K562 (cell line): Measurements from ENCODE around the gene ACAT2. TPM values are rescaled to one million over a fixed set of nuclear protein-coding genes. Genes with fewer than 3 reads are reported as not detected.

Experiments
- ATAC-seq: fragments of 200-7000 bp; cut with Tn5 transposase; 3 replicates; pipeline ENCODE4 v1.9.1; 2020; ENCODE audit warnings: moderate library complexity
- BruUV-seq: library from RNA; stranded (reverse); fragments of 400-500 nt; replicated peaks from 2 replicates; lab custom pipeline; 2021; lab: Mats Ljungman, UMichigan
- CTCF ChIA-PET: fragments of 300-600 bp; formaldehyde crosslinking; extraction: SDS; loops from one replicate; lab custom pipeline; 2021; ENCODE audit warnings: low intra/inter-chr PET ratio; lab: Yijun Ruan, JAX
- POLR2A ChIA-PET: fragments of 300-600, 350-650 bp; sonication (Branson Sonifier 250); formaldehyde crosslinking; extraction: SDS; loops from one replicate; lab custom pipeline; 2021; ENCODE audit warnings: antibody characterized with exemption, inconsistent platforms; lab: Yijun Ruan, JAX
- DNase-seq, 4 experiments: peaks; one replicate each; pipeline versions ENCODE4 v3.0.0 to v3.0.0-alpha.2; 2011 to 2018; ENCODE audit warnings: low spot score in 3 of 4, mixed read lengths in 3 of 4; ENCODE audit errors: extremely low read depth in 1 of 4
- FAIRE-seq: peaks from 2 replicates; lab custom pipeline; 2011; peaks lifted over from hg19 to GRCh38; lab: Jason Lieb, UNC
- H2AFZ ChIP-seq: 2 replicates; pipeline ENCODE4 v1.6.0; 2011; ENCODE audit warnings: low read depth, low read length, control low read depth, inconsistent platforms
- H3K27ac ChIP-seq: fragments of 200-600 bp; 3 replicates; pipeline ENCODE4 v1.8.0; 2011; ENCODE audit warnings: low read depth, mild to moderate bottlenecking, control low read depth, inconsistent platforms, low read length, moderate library complexity, mixed read lengths; ENCODE audit errors: extremely low read depth
- H3K27me3 ChIP-seq, 2 experiments: fragments of 300-600 bp in 1 of 2; 2 replicates in 1 of 2; 3 replicates in 1 of 2; pipeline versions ENCODE4 v1.6.0 to v1.8.0; 2011; ENCODE audit warnings: inconsistent platforms in 2 of 2, low read length in 2 of 2, mild to moderate bottlenecking in 1 of 2, mixed read lengths in 1 of 2, moderate library complexity in 1 of 2; ENCODE audit not compliant: control insufficient read depth in 2 of 2, insufficient read depth in 2 of 2
- H3K36me3 ChIP-seq: fragments of 300-600 bp; 3 replicates; pipeline ENCODE4 v1.8.0; 2011; ENCODE audit warnings: mild to moderate bottlenecking, low read length, inconsistent platforms; ENCODE audit not compliant: control insufficient read depth, insufficient read depth
- H3K4me1 ChIP-seq, 2 experiments: fragments of 200-600 bp in 1 of 2; replicated peaks in 1 of 2; 2 replicates in 1 of 2; 3 replicates in 1 of 2; pipeline versions ENCODE4 v1.5.1 to v1.8.0; 2011; ENCODE audit warnings: inconsistent platforms in 2 of 2, low read length in 2 of 2, mild to moderate bottlenecking in 1 of 2, mixed read lengths in 1 of 2, moderate library complexity in 1 of 2; ENCODE audit not compliant: control insufficient read depth in 2 of 2, insufficient read depth in 2 of 2
- H3K4me2 ChIP-seq: 2 replicates; pipeline ENCODE4 v1.6.1; 2011; ENCODE audit warnings: low read length, control low read depth, inconsistent platforms, mixed read lengths; ENCODE audit not compliant: insufficient read depth
- H3K4me3 ChIP-seq: fragments of 200-600 bp; sonication (generic), shearing (Covaris generic); 2 replicates; pipeline ENCODE4 v1.5.1; 2016; ENCODE audit warnings: control low read depth, inconsistent platforms
- H3K79me2 ChIP-seq: fragments of 200-600 bp; 3 replicates; pipeline ENCODE4 v1.8.0; 2011; ENCODE audit warnings: low read length, inconsistent platforms; ENCODE audit not compliant: control insufficient read depth, insufficient read depth
- H3K9ac ChIP-seq, 2 experiments: 2 replicates each; pipeline versions ENCODE4 v1.6.0 to v1.6.1; 2011; ENCODE audit warnings: low read depth in 2 of 2, low read length in 2 of 2, control low read depth in 1 of 2, inconsistent platforms in 1 of 2, mild to moderate bottlenecking in 1 of 2, mixed read lengths in 1 of 2; ENCODE audit not compliant: insufficient read depth in 1 of 2
- H3K9me1 ChIP-seq: one replicate; pipeline ENCODE4 v1.6.0; 2011; ENCODE audit warnings: inconsistent platforms, mild to moderate bottlenecking, low read length, moderate library complexity; ENCODE audit not compliant: control insufficient read depth, insufficient read depth
- H3K9me3 ChIP-seq: replicated peaks from 2 replicates; pipeline ENCODE4 v1.5.1; 2011; ENCODE audit warnings: low read depth, low read length, inconsistent platforms; ENCODE audit not compliant: control insufficient read depth, insufficient read depth
- H4K20me1 ChIP-seq: replicated peaks from 2 replicates; pipeline ENCODE4 v1.6.1; 2011; ENCODE audit warnings: low read length, inconsistent platforms, mixed read lengths; ENCODE audit not compliant: control insufficient read depth, insufficient read depth
- BRD9 ChIP-seq: fragments of 450-650 bp; IDR thresholded peaks from 2 replicates; pipeline ENCODE4 v1.6.1; 2018; ENCODE audit warnings: low read depth; ENCODE audit not compliant: partially characterized antibody
- KLF1 ChIP-seq: fragments of 450-650 bp; IDR thresholded peaks from 2 replicates; pipeline ENCODE4 v1.6.1; 2016; ENCODE audit warnings: missing genetic modification characterization, missing compliant biosample characterization
- MXI1 ChIP-seq: IDR thresholded peaks from 2 replicates; pipeline ENCODE4 v1.6.1; 2011; ENCODE audit warnings: low read depth, mild to moderate bottlenecking, improper control_type of control experiment, low read length
- REST ChIP-seq, 2 experiments: fragments of 450-650 bp; formaldehyde crosslinking in 1 of 2; IDR thresholded peaks; 2 replicates each; pipeline versions ENCODE4 v1.4.0 to v1.6.1; 2014 to 2020; ENCODE audit warnings: mild to moderate bottlenecking in 2 of 2, borderline replicate concordance in 1 of 2, low read depth in 1 of 2
- TBL1XR1 ChIP-seq, 2 experiments: IDR thresholded peaks; 2 replicates each; pipeline ENCODE4 v1.6.1; 2012; ENCODE audit warnings: improper control_type of control experiment in 2 of 2, low read length in 2 of 2, mild to moderate bottlenecking in 1 of 2
- ZNF133 ChIP-seq: fragments of 250-450 bp; sonication (Bioruptor Pico); IDR thresholded peaks from 2 replicates; pipeline ENCODE4 v1.4.0; 2020; ENCODE audit warnings: mild to moderate bottlenecking
- ZNF140 ChIP-seq: fragments of 250-450 bp; sonication (Bioruptor Pico); IDR thresholded peaks from 2 replicates; pipeline ENCODE4 v1.8.0; 2021; ENCODE audit warnings: moderate library complexity, mild to moderate bottlenecking, inconsistent platforms
- ZNF699 ChIP-seq: fragments of 250-450 bp; sonication (Bioruptor Pico); IDR thresholded peaks from 2 replicates; pipeline ENCODE4 v1.8.0; 2021; ENCODE audit warnings: mild to moderate bottlenecking, moderate library complexity; ENCODE audit not compliant: insufficient replicate concordance
- in situ Hi-C: fragments of 300-500 bp; cut with MboI; formaldehyde crosslinking; loops from 4 replicates; pipeline ENCODE4 v1.15.0; 2018; ENCODE audit warnings: inconsistent platforms, mixed read lengths
- intact Hi-C: fragments of 100-400 bp; cut with micrococcal nuclease; formaldehyde crosslinking; loops from 2 replicates; pipeline ENCODE4 v1.14.2; 2022
- polyA plus RNA-seq, 8 experiments: library from polyadenylated mRNA; depleted of rRNA in 4 of 8; stranded (reverse) in 5 of 8; unstranded in 3 of 8; fragments of >200 nt; fragmentation: Nextera tagmentation in 2 of 8; fragmentation: Illumina TruSeq in 1 of 8; extraction: Ambion mirVana in 2 of 8; extraction: Trizol in 1 of 8; gene quantifications; 2 replicates each; pipeline versions ENCODE4 v1.2.1 to v1.2.3, GENCODE V29; 2011 to 2014; ENCODE audit warnings: inconsistent platforms in 1 of 8, missing spikeins in 1 of 8
- total RNA-seq, 7 experiments: library from RNA; depleted of rRNA in 6 of 7; stranded (reverse); fragments of >200 nt in 6 of 7; fragmentation: Illumina TruSeq in 2 of 7; extraction: Trizol in 2 of 7; gene quantifications; 2 replicates each; pipeline versions ENCODE4 v1.2.1 to v1.2.3, GENCODE V29; 2011 to 2021; ENCODE audit warnings: low replicate concordance in 1 of 7

Gene ACAT2
- total and polyA plus RNA-seq, 9 of the 15 experiments (the other 6 are each of a cell fraction or from before 2014, with no cell fraction given) = 63.0 to 309 (median 144) TPM

- no peak overlapping the region for H3K9ac ChIP-seq
- H3K27ac ChIP-seq = no peak overlapping the region
- H3K79me2 ChIP-seq = peaks cover 18% of the 10 kb centered on the region
- no peak overlapping the region for H2AFZ ChIP-seq
- CTCF ChIA-PET = no interaction called here
- TF ChIP-seq BRD9 (no peak), MXI1 (no peak), TBL1XR1 (IDR thresholded peaks at IDR 0.05; ENCODE audit: low read length in 2 of 2) (no peak), ZNF699 (CRISPR knock-in tag) (no peak), KLF1 (tag) (no peak), ZNF140 (CRISPR knock-in tag) (no peak)
- H3K9me1 ChIP-seq = no peaks in the 10 kb centered on the region
- DNase-seq (no peak), FAIRE-seq (no peak), ATAC-seq (no peak)
- H4K20me1 ChIP-seq = no peaks in the 10 kb centered on the region
- intact Hi-C loops = no loop called here
- H3K4me2 ChIP-seq = no peak overlapping the region
- in situ Hi-C loops = no loop called here
- H3K36me3 ChIP-seq = peaks cover 86% of the 10 kb centered on the region
- H3K27me3 ChIP-seq = no peaks in the 10 kb centered on the region
- BruUV-seq = no TSS peak
- H3K9me3 ChIP-seq = no peaks in the 10 kb centered on the region
- POLR2A ChIA-PET = interaction anchor here (0.6 to 0.8 kb wide), 3 partner anchors 9 to 641 kb away, joined by 3 read pairs; partner anchors contain the start of gene WTAP
- peaks cover 7 to 14% of the 10 kb centered on the region in 2 experiments; a peak in 4 of 5 replicates for H3K4me1 ChIP-seq
- H3K4me3 ChIP-seq = no peak overlapping the region
These were observed 5.1 kb downstream of the ACAT2 start for GRCh38 chr6:159766906-159767305.

- ChIA-PET POLR2A (interaction anchor here (0.5 to 2.2 kb wide), 7 partner anchors 8 to 1718 kb away, joined by 3 to 11 read pairs (median 4); partner anchors contain the start of genes ACAT2, MRPL18 and TCP1), CTCF (no interaction called here)
- intact Hi-C loops (no loop called here), in situ Hi-C loops (no loop called here)
- Histone ChIP-seq H3K9me1 (no peaks in the 10 kb centered on the region), H3K4me1 (no peaks in the 10 kb centered on the region), H4K20me1 (no peaks in the 10 kb centered on the region), H3K4me2 (no peak overlapping the region), H3K4me3 (no peak overlapping the region), H3K27me3 (no peaks in the 10 kb centered on the region), H3K79me2 (peaks cover 3% of the 10 kb centered on the region; the same call in 1 of the 3 replicates), H3K27ac (no peak overlapping the region), H3K9ac (no peak overlapping the region), H3K9me3 (no peaks in the 10 kb centered on the region), H3K36me3 (peaks cover 94% of the 10 kb centered on the region), H2AFZ (no peak overlapping the region)
- ATAC-seq = no peak
- no peak for DNase-seq
- no TSS peak for BruUV-seq
- no peak for FAIRE-seq
- no peak for TF ChIP-seq ZNF133 (CRISPR knock-in tag)
- no peak for TF ChIP-seq REST (IDR thresholded peaks at IDR 0.05; ENCODE audit: borderline replicate concordance)
- TF ChIP-seq REST (CRISPR knock-in tag; IDR thresholded peaks at IDR 0.05; ENCODE audit: low read depth) = no peak
These were observed 7.6 kb downstream of the ACAT2 start for GRCh38 chr6:159769470-159769869.
